Adrenal gland (tissue), 12 donors: Measurements from ENCODE around the gene TSSK2. TPM values are rescaled to one million over a fixed set of nuclear protein-coding genes. Genes with fewer than 3 reads are reported as not detected.
A peak's percentile ranks its signal among the peaks of the same experiment; 100 is the strongest.

ENCODE experiments used
- DNase-seq, 7 donors: peaks; one replicate each; pipeline ENCODE4 v3.0.0-alpha.2; 2019 to 2020
- H3K27ac ChIP-seq, 5 donors: fragments of 200-600 bp; sonication (generic) in 4 of 5; 1 replicate in 3 of 5; 2 replicates in 2 of 5; pipeline versions ENCODE4 v1.5.1 to v1.8.0; 2016 to 2020; ENCODE audit warnings: mild to moderate bottlenecking in 1 of 5
- H3K27me3 ChIP-seq: fragments of 200-600 bp; 2 replicates; pipeline ENCODE4 v1.8.0; 2021
- H3K36me3 ChIP-seq, 2 donors: fragments of 200-600 bp; replicated peaks in 1 of 2; 1 replicate in 1 of 2; 2 replicates in 1 of 2; pipeline versions ENCODE4 v1.5.1 to v1.8.0; 2018 to 2022
- H3K4me1 ChIP-seq, 2 donors: fragments of 200-600 bp; replicated peaks in 1 of 2; 1 replicate in 1 of 2; 2 replicates in 1 of 2; pipeline versions ENCODE4 v1.5.1 to v1.8.0; 2018 to 2021
- H3K4me3 ChIP-seq, 4 donors: fragments of 200-600 bp; sonication (generic) in 3 of 4; one replicate each; pipeline ENCODE4 v1.5.1; 2016 to 2018
- H3K9me3 ChIP-seq, 3 donors: fragments of 200-600 bp; sonication (generic) in 1 of 3; replicated peaks in 1 of 3; 1 replicate in 2 of 3; 2 replicates in 1 of 3; pipeline versions ENCODE4 v1.5.1 to v1.8.0; 2016 to 2021
- POLR2A ChIP-seq, 2 donors: fragments of 450-650 bp; IDR thresholded peaks; one replicate each; pipeline ENCODE4 v1.6.1; 2017; ENCODE audit warnings: antibody characterized with exemption in 2 of 2, mild to moderate bottlenecking in 2 of 2, moderate library complexity in 1 of 2
- WGBS, 4 donors: extraction: QIAGEN DNeasy Blood & Tissue Kit in 2 of 4; methylation state at CpG; one replicate each; pipeline versions ENCODE4 v1.1.5 to v1.1.7; 2013 to 2017; 5-methylcytosine and 5-hydroxymethylcytosine counted together
- intact Hi-C, 2 donors: fragments of 100-400 bp; cut with DNase I; formaldehyde crosslinking; loops; one replicate each; pipeline versions ENCODE4 v1.14.1 to v1.15.0; 2022 to 2023
- polyA plus RNA-seq, 3 donors: library from polyadenylated mRNA; stranded (reverse); fragments of 200-250 nt in 2 of 3; fragments of 350-450 nt in 1 of 3; fragmentation: Illumina TruSeq in 1 of 3; extraction: RNeasy Lipid Tissue Mini Kit (QIAGEN cat#74804) in 1 of 3; gene quantifications; one replicate each; pipeline ENCODE4 v1.2.3, GENCODE V29; 2013 to 2014
- total RNA-seq, 9 donors: library from RNA; depleted of rRNA in 4 of 9; stranded (reverse); fragments of >200 nt in 4 of 9; fragments of 120-200 nt in 1 of 9; fragmentation: NEBNext Ultra II Directional in 1 of 9; extraction: Animal tissue kit (Norgen Biotek cat#: 25700) in 1 of 9; gene quantifications; one replicate each; pipeline versions ENCODE4 v1.1.0 to v1.2.4, GENCODE V29; 2013 to 2023
- TF ChIP-seq, protein P1 (sequence below), 6 experiments: fragments of 450-650 bp in 4 of 6; fragments of 200-600 bp in 2 of 6; sonication (generic) in 1 of 6; IDR thresholded peaks; 1 replicate in 5 of 6; 2 replicates in 1 of 6; pipeline versions ENCODE4 v1.5.1 to v1.8.0; 2016 to 2021; ENCODE audit warnings: antibody characterized with exemption in 6 of 6, mild to moderate bottlenecking in 2 of 6, moderate library complexity in 1 of 6
- donor health status: healthy with polysubstance abuse.
- donor health status: Bipolar disorder and iron deficiency.
- donor health status: DM: yes; HTN: yes; CAD: no.
- donor health status: DM: no; HTN: no; CAD: no.
- donor health status: DM: no; HTN: no; CAD: no.
- donor health status: DM: yes; HTN: yes; CAD: no.

The TSSK2 gene
- total and polyA plus RNA-seq, 12 donors: 0.06 to 0.32 TPM; not detected in 10

DNA sequence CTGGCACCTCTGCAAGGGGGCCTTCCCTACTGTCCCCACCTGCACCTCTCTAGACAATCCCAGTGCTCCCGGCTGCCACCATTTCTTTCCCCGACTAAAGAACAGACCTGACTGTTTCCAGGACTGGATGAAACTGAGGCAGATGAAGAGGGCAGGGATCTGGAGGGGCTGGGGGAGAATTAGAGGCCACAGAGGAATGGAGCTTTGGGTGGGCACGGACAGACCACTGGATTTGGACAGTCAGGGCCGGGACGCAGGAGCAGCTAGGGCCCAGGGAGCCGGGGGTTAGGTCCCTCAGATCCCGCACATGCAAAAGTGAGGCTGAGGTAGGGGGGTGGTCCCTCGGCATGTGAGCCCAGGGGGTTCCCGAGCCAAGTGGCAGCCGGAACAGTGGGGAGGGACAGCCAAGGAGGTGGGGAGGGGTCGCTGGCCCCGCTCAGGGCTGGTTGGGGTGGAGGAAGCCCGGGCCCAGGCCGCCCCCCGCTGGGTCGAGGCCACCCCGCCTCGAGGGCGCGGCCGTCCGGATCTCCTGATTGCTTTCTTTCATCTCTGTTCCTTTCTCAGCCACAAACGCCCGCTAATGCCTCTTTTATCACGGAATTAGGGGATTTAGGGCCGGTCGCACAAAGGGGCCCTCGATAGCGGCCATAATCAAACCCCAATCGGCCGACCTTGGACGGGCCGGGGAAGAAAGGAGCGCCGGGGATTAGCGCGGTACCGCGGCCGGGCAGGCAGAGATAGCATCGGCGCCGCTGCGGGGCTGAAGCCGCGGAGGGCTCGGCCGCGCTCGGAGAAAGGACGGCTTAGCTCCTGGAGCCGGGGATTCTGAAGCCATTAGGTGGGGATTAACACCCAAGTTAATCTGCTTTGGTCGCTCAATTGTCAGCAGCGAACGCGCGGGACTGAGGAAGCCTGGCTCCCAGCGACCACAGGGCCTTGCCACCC, 38.2 kb downstream of the TSSK2 start:
- no peak overlapping the region for H3K27ac ChIP-seq
- TF ChIP-seq, protein P1, sequence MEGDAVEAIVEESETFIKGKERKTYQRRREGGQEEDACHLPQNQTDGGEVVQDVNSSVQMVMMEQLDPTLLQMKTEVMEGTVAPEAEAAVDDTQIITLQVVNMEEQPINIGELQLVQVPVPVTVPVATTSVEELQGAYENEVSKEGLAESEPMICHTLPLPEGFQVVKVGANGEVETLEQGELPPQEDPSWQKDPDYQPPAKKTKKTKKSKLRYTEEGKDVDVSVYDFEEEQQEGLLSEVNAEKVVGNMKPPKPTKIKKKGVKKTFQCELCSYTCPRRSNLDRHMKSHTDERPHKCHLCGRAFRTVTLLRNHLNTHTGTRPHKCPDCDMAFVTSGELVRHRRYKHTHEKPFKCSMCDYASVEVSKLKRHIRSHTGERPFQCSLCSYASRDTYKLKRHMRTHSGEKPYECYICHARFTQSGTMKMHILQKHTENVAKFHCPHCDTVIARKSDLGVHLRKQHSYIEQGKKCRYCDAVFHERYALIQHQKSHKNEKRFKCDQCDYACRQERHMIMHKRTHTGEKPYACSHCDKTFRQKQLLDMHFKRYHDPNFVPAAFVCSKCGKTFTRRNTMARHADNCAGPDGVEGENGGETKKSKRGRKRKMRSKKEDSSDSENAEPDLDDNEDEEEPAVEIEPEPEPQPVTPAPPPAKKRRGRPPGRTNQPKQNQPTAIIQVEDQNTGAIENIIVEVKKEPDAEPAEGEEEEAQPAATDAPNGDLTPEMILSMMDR (IDR thresholded peaks at IDR 0.05): no peak
- no peak for TF ChIP-seq POLR2A (IDR thresholded peaks at IDR 0.05)
- H3K4me3 ChIP-seq: peak overlapping the region in 1 of 4 donors; percentile 42
- 5 to 8% (median 7%) methylated on average over 39 to 58 of the region's 58 CpGs for WGBS, 4 donors
- intact Hi-C loops: no loop called here
- no peaks in the 10 kb centered on the region for H3K36me3 ChIP-seq
- H3K4me1 ChIP-seq: peaks cover 28 to 31% of the 10 kb centered on the region in 2 donors
- H3K27me3 ChIP-seq: peaks cover 9% of the 10 kb centered on the region
- no peak for DNase-seq
- H3K9me3 ChIP-seq: no peaks in the 10 kb centered on the region

DNA sequence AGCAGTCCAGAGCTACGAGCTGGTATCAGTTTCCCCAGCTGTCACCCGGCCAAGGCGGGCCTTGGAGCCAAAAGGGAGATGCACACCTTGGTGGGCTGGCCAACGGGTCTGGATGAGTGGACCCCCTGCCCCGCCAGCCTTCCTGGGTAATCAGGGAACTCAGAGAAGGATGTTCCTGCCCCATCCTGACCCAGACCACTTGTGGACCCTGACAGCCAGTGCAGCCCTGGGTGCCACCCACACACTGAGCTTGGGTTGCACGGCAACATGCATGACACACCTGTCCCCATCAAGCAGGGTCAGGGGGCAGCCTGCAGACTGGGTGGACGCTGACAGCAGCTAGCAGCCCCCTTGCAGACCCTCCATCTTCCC, 38.8 kb downstream of the TSSK2 start:
- WGBS, 4 donors: 49 to 61% (median 57%) methylated on average over 1 to 7 of the region's 7 CpGs
- Histone ChIP-seq H3K4me1 (peaks cover 34 to 37% of the 10 kb centered on the region in 2 donors), H3K36me3 (no peaks in the 10 kb centered on the region), H3K9me3 (no peaks in the 10 kb centered on the region), H3K4me3 (peak overlapping the region in 1 of 4 donors; percentile 42), H3K27ac (no peak overlapping the region), H3K27me3 (peaks cover 9% of the 10 kb centered on the region)
- no peak for TF ChIP-seq POLR2A (IDR thresholded peaks at IDR 0.05)
- TF ChIP-seq, protein P1 (IDR thresholded peaks at IDR 0.05): no peak
- intact Hi-C loops: no loop called here
- DNase-seq: no peak

DNA sequence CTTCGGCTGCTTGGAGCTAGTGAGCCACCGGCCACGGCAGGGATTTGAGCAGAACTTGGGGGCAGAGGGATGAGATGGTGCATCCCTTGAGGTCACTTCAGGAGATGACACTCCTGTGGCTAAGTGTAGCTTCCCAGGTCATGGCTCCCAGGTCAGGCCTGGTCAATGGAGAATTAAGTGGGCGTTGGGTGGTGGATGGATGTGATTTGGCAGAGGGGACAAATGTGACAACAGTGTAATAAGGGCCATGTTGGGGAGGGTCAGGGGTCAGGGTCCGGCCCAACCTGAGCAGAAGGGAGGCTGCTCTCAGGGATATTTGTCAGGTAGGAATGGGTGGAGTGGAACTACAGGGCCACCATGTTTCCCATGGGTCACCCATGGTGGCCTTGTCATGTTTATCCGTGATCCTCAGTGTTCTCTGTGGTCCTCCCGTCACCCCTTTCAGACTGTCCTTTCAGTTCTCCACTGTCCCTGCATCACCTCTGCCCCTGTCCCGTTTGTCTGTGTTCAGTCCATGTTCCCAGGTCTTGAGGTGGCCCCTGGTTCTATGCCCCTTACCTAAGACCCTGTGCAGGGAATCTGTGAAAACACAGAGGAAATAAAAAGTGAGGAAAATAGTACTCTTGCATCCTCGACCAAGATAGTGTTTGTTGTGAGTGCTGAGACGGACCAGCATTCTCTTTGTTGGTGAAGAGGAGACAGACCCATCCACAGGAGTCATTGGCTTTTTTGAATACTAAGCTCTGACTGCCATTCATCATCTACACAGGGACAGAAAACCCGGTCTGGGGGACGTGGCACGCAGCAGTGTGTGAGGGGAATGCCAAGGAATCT, 41.3 kb downstream of the TSSK2 start:
- no peak for TF ChIP-seq POLR2A (IDR thresholded peaks at IDR 0.05)
- TF ChIP-seq, protein P1 (IDR thresholded peaks at IDR 0.05): no peak
- peaks cover 39 to 46% of the 10 kb centered on the region in 2 donors for H3K4me1 ChIP-seq
- H3K27me3 ChIP-seq: peaks cover 7% of the 10 kb centered on the region
- no peak for DNase-seq
- intact Hi-C loops: no loop called here
- peaks cover 0 to 5% of the 10 kb centered on the region in 2 donors for H3K36me3 ChIP-seq
- H3K9me3 ChIP-seq: no peaks in the 10 kb centered on the region
- H3K27ac ChIP-seq: peak overlapping the region; percentile 44 to 95 (median 83)
- WGBS, 4 donors: 32 to 53% (median 37%) methylated on average over 10 to 13 of the region's 13 CpGs
- peak overlapping the region; percentile 85 to 96 (median 88) for H3K4me3 ChIP-seq
